ENCODE measurements around the gene SPOCK1.
"Not testable (repeated sequence)": the region's sequence is repeated elsewhere in the genome, so short reads cannot be mapped to it uniquely, and the experiment has no call there.

SPOCK1 gene

DNA sequence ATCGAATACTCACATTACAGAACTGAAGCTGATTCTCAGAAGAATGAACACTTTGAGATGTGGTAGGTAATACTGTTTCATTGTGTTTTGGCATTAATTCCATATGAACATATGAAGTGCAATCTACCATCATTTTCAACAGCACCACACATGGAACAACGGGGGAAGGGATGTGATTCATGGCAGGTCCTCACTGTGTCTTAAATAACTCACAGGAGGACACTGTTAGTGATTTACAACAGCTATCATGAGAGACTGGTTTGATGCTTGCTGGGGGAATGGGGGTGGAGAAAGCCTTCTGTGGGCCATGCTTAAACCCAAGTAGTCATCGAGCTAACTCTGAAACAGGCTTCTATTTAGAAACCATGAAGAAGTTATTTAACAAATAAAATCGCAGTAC is 232.9 kb downstream of the SPOCK1 start:
- FAIRE-seq (no peak), DNase-seq (ENCODE audit: low spot score) (no peak)

DNA sequence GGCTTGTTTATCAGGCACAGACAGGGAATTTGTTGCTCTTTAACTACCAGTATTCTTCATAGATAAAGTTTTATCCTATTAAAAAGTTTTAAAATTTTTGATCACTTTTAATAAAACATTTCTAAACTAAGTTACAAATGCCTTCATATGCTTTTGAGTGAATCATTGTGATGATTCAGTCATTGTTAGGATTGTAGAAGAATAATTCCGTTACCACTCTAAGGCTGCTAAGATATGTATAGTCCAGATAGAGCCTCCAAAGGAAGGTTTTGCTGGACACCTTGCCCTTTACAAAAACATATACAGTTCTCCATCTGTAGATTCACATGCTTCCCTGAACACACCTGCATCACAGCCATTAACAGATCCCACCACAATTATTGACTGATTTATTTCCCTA is 233.7 kb downstream of the SPOCK1 start:
- DNase-seq (ENCODE audit: low spot score) (no peak), FAIRE-seq (peak; percentile 30)

DNA sequence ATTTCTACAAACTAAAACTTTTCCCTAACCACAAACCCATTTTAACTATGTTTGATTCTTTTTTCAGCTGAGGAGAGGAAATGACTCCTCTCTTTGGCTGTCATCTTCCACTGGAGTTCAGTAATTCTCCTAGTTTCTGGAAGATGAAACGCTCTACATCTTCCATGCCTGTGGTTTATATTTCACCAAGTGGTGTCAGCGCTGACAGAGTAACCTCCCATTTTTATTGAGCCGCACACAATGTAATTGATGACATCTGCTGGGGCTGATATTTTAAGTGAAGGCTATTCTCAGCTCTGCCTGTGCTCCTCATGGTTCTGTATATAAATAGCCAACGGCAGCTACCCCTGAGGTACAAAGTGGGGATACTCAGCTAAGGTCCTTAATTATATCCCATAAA is 234.6 kb downstream of the SPOCK1 start:
- FAIRE-seq (peak; percentile 79), DNase-seq (ENCODE audit: low spot score) (peak; percentile 47)

DNA sequence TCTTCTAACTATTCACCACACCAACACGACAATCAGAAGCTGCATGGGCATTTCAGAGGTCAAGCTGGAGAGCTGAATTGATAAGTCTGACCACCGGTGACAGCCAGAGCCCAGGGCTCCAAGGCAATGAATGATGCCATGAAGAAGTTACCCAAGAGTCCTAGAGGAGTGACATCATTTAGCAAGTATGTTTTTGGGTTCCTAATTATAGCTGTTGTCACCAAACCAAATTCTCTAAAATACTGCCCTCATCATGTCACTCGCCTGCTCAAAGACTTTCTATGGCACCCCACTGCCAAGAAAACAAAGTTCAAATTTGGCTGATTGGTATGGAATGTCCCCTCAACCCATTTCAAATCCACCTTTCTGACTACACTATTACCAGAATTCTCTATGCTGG is 235.1 kb downstream of the SPOCK1 start:
- DNase-seq (ENCODE audit: low spot score) (peak; percentile 17), FAIRE-seq (no peak)

DNA sequence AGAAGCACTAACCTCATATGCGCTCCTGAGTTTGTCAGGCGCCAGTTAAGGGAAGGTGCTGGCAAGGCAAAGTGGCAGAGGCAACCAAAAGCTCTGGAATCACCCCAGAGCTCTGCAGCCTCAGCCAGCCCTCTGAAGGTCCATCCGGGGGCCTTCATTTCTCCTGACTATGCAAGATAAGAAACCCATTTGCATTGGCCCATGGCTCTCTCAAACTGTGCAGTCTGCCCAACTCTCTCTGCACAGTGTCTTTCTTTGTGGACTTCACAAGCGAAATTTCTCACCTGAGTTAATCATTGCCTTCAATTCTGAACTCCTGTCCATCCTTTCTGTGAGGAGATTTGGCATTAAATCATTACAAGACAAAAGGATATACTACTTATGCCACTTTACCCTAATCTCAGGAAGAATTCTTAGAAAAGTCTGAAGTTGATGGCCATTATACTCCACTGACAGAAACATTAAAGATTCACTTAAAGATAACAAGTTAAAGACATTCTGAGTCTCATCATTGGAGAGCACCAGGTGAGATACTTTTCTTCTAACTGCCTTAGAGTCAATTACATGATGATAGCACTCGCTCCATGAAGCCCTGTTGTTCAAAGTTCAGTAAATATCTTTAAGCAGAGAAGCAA is 235.6 kb downstream of the SPOCK1 start:
- FAIRE-seq (peak; percentile 12), DNase-seq (ENCODE audit: low spot score) (no peak)

DNA sequence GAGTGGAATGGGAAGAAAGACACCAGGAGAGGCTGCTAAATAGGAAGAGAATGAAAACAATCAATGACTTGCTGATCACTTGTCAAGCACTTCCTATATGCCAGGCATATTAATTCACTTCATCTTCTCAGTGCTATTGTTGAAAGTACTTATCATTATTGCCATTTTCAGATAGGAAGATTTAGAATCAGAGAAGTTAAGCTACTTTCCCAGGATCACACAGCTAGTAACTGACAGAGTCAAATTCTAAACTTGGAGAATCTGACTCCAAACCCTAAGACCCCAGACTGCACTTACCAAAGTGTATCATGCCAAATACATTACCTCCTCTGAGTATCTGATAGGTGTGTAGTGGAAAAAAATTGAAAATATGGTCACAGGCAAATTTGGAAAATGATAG is 236.3 kb downstream of the SPOCK1 start:
- no peak for DNase-seq (ENCODE audit: low spot score)
- FAIRE-seq: no peak

DNA sequence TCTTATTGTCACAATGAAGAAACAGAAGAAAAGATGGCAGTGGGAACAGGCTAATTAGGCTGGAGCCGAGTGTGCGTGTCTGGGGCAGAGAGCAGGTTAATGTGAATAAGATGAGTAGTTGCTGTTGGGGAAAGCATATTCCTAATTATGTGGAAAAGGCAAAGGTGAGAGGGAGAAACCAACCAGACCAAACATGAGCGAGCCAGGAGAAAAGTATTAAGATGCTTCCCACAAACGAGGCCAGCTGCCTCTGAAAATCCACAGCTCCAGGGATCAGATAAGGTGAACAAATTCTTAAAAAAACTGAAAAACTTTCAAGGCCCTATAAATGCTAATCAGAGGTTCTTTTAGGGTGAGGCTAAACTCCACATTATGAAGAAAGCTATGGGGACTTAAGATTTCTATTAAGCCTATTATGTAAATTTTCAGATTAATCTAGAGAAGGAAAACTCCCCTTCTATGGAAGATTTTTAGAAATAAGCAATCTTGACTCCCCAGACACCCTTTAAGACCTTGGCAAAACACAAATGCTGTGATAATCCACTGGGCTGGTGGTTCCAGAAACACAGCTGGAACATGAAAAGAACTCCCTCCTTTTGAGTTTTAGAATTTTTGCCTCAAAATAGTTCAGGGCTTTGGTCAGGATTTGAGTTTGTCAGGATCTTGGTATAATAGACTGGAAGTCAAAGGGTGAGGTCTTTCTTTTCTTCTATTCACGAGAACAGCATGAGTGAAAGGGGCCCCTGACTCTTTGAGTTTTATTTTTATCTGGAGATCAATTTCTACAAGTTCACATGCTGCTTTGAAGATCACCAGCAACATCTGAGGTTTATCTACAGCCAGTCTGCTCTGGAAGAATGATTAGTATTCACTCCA is 238.1 kb downstream of the SPOCK1 start:
- DNase-seq (ENCODE audit: low spot score) (no peak), FAIRE-seq (no peak)

DNA sequence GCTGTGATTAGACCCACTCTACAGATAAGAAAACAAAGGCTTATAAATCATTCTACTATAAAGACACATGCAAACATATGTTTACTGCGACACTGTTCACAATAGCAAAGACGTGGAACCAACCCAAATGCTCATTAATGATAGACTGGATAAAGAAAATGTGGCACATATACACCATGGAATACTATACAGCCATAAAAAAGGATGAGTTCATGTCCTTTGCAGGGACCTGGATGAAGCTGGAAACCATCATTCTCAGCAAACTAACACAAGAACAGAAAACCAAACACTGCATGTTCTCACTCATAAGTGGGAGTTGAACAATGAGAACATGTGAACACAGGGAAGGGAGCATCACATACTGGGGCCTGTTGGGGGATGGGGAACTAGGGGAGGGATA is 240.0 kb downstream of the SPOCK1 start:
- not testable (repeated sequence) for DNase-seq (ENCODE audit: low spot score); FAIRE-seq

DNA sequence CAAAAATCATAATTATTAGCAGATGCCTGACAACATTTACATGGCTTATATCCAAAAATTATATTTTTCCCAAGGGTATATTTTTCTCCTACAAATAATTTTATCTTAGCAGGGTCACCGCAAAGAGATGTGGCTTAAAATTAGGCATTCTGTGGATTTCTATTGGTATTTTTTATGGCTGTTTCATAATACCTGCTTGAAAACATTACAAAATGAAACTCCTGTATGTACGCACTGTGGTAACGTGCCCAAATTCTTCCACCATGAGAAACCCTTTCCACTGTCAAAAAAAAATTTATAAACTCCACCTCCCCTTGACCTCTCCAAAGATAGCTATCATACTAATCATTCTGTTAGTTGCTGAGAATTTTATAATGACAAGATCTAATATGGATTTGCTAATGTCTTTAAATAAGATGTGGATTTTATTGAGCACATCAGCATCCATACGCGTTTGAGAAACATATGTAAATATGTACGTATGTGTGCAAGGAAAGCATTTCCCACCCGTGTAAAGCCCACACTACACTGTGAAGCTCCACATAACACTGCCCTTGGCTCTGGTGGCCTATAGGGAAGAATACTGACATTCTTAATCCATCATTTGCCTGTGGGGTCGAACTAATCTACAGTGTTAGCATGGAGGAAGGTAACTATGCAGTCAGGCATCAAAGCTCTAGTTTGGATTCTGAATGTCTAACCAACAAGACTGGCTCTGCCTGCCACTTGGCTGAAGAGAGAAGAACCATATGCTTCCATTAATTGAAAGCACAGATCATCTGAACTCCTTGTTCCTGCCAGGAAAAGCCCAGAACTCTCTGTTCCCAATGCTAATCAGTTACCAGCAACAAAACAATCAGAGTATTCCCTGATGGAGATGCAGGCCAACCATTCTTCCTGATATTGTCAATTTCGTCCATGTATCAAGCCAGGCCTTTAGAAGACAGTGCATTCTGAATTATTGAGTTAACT is 244.7 kb downstream of the SPOCK1 start:
- no peak for DNase-seq (ENCODE audit: low spot score)
- no peak for FAIRE-seq

DNA sequence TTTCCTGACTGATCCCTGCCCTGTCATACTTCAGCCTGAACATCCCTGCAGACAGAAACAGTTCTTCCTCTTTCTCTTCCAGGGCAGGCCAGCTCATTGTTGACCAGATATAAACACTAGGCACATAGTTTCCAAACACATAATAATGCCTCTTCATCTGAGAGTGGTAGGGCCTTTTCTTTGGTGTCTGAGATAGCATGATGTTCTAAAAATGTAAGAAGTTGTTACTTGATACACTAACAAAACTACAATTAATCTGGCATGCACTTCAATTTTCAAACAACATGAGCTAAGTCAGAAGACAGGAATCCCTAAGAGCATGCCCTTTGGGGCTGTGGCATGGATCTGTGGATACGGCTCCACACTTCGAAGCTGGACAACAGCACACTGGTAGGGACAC is 246.6 kb downstream of the SPOCK1 start:
- FAIRE-seq (no peak), DNase-seq (ENCODE audit: low spot score) (no peak)

DNA sequence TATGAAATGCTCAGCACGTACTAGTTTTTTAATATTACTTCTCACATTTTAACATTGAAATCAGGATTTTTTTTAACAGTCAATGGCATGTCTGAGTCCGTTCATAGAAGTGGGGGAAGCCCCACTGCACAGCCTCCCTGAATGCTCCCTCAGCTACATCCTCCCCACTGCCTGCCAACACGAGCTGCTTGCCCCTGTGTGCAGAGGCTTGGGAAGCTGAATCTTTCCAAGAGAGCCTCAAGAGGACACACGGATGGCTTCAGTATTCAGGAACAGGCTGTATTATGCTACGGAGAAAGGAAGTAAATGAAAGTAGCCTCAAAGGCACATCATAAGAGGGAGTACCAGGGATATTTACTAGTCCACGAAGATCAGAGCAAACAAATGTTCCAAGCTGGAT is 248.7 kb downstream of the SPOCK1 start:
- FAIRE-seq (no peak), DNase-seq (ENCODE audit: low spot score) (no peak)

DNA sequence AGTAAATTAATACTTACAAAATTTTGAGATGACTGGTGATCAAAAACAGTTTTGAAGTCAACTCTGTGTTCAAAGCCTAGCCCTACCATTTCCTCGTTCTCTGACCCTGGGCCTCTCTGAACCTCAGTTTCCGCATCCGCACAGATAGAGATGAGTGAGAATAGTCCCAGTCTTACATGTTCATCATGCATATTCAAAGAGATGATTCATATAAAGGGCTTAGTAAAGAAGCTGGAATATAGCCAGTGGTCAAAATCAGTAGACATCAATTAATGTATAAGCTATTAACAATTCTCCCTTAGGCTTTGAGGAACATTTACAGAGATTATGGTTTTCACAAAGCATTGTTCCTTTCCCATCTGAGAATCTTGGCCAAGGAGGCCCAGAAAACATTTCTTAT is 250.6 kb downstream of the SPOCK1 start:
- FAIRE-seq (peak; percentile 92), DNase-seq (ENCODE audit: low spot score) (peak; percentile 62)

DNA sequence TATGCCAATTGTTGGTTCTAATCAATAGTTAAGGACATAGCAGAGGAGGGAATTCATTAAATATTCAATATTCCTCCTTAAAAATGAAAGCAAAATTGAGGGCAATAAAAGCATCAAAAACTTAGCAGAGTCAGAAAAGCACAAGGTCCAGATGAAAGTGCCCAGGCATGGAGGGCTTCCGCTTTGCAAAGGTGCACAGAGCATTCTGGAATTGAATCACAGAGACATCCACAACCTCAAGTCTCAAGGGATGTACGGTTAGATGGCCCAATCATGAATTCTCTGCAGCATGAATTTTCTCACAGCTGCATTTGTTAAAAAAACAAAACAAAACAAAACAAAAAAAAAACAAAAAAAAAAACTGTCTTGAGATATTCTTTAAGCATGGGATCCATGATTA is 253.7 kb downstream of the SPOCK1 start:
- DNase-seq (ENCODE audit: low spot score) (no peak), FAIRE-seq (no peak)

DNA sequence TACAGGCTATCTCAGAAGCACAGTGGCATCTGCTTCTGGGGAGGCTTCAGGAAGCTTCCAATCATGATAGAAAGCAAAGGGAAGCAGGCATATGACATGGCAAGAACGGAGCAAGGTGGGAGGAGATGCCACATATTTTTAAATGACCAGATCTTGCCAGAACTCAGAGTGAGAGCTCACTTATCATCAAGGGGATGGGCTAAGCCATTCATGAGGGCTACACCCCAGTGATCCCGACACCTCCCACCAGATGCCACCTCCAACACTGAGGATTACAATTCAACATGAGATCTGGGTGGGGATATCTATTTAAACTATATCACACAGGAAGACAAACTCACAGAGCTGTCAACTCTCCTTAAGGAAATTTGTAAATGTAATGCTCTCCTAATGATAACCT is 258.8 kb downstream of the SPOCK1 start:
- FAIRE-seq: no peak
- no peak for DNase-seq (ENCODE audit: low spot score)

DNA sequence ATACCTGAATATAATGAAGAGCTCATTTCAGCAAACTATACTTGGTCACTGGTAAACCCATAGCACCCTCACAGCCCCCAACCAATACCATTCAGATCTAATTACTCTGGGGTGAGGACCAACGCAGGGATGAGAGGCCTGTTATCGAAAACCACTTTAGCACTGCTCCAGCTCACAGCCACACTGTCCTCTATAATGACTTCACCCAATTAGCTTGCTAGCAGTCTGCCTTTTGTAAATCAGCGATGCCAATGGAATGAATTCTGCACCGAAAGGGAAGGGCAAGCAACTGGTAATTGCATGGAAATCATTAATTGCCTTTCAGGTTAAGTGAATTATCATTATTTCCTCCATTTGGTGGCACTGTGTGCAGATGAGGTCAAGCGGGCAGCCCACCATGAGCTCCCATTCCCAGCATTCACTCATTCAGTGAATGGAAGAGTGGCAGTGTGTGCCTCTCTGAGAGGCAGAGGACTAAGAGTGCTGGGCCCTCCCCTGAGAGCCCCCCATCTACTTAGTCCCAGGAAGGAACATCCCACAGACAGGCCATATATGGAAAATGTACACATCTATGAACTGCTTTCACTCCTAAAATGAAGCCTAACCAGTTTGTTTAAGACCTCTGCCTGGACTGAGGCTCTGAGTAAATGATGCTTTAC is 262.1 kb downstream of the SPOCK1 start:
- DNase-seq (ENCODE audit: low spot score) (no peak), FAIRE-seq (no peak)

DNA sequence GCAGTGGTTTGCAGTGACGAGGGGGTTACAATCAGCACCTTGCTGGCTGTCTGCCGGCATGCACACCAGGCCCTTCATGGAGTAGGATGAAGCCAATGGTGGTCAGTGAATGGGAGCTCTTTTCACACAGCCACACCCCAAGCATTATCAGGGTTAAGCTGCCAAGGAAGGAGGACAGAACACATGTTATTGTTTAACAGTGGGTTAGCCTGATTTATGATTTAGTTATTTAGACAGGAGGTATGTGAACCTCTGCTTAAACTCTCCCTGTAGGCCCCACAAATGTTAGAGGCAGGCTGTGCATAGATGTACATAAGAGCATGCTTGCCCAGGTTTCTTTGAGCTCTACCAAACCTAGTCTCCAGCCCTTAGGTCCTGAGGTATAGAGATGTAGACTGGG is 262.9 kb downstream of the SPOCK1 start:
- DNase-seq (ENCODE audit: low spot score) (no peak), FAIRE-seq (no peak)

DNA sequence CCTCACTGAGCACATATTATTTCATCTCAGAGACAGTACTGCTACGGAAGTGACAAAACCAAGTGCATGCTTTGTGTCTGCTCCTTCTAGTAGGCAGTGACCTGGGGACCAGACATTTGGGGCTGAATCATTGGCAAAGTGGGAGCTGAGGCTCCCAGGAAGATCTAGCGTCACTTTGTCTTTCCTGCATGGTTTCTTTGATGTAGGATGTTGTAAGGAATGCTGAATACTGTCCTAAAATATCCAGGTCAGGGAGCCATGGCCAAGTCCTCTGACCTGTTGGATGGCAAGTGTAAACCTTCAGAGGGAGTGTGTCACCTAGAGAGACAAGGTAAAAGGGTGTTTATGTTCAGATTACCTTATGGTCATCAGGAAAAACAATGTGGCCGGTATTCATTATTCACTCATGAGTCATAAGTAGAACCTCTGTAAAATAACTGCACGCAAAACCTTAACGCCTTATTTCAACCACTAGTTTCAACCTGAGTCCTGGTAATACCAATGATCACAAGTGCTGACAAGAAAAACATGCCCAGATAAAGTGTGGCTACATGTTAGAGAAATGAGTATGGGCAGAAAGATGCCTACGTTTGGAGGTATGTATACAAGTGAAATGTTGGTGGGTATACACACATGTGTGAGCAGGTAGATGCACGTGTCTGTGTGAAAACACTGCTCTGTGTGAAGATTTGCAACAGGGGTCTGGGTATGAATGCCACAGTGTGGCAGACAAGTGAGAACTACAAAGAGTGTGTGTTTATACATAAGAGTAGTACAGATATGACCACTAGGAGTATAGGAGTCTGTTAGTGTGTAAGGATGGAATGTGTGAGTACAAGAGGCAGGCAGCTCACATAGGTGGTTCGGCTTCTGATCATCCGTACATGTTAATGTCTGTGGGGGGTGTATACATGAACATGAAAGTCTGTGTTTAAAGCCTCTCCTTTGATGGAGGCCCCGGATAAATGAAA is 263.9 kb downstream of the SPOCK1 start:
- FAIRE-seq (peak; percentile 90), DNase-seq (ENCODE audit: low spot score) (peak; percentile 88)

DNA sequence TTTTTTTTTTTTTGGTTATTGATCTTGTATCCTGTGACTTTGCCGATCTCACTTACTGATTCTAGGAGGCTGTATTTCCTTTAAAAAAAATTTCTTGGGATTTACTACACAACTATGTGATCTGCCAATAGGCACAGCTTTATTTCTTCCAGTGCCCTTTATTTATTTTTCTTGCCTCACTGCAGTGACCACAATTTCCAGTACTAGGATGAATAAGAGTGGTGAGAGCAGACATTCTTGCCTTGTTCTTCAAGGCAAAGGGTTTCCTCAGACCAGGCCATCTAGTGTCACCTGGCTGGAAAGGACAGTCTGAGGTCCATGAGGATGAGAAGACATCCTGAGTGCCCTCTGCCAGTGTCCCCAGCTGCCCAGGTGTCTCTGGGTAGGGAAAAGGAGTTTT is 265.4 kb downstream of the SPOCK1 start:
- FAIRE-seq: no peak

DNA sequence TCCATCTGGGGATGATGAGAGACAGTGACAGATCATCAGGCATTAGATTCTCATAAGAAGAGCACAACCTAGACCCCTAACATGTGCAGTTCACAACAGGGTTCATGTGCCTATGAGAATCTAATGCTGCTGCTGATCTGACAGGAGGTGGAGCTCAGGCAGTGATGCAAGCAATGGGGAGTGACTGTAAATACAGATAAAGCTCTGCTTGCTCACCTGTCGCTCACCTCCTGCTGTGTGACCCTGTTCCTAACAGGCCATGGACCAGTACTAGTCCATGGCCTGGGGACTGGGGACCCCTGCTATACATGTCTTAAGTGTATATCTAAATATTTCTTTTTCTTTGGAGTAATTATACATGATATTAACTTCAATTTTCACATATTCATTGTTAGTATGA is 265.8 kb downstream of the SPOCK1 start:
- FAIRE-seq; DNase-seq (ENCODE audit: low spot score): not testable (repeated sequence)

More for the DNA sequence above, 265.4 kb downstream of the SPOCK1 start:
- DNase-seq (ENCODE audit: low spot score): peak; percentile 39

DNA sequence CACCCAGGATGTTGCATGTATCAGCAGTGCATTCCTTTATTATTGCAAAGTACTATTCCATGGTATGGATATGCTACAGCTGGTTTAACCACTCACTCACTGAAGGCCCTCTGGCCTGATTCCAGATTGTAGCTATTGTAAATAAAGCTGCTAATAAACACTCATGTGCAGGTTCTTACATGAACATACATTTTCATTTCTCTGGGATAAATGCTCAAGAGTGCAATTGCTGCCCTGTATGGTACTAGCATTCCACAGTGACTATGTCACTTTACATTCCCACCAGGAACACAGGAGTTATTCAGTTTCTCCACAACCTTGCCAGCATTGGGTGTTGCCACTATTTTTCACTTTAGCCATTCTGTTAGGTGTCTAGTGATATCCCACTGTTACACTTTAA is 267.6 kb downstream of the SPOCK1 start:
- FAIRE-seq (peak; percentile 88), DNase-seq (ENCODE audit: low spot score) (peak; percentile 78)
